Activated naive CD8-positive, alpha-beta T cell treated with anti-CD3 and anti-CD28 coated beads, Interleukin-2, amount 10 ng/mL, durations not matched to agents 7 days and 5 days (primary cell): ENCODE results near the gene STXBP2. TPM values are rescaled to one million over a fixed set of nuclear protein-coding genes. Genes with fewer than 3 reads are reported as not detected.

Experiments used
- ATAC-seq: fragments of 150-1000 bp; cut with Tn5 transposase; one replicate; pipeline ENCODE4 v1.10.0; 2021; ENCODE audit warnings: low read depth, moderate library complexity
- POLR2A ChIA-PET: fragments of 350-600 bp; sonication (Branson Sonifier 250); formaldehyde crosslinking; loops from one replicate; lab custom pipeline; 2021; ENCODE audit warnings: antibody characterized with exemption; lab: Charles Lee
- DNase-seq: peaks from one replicate; pipeline ENCODE4 v3.0.0; 2021
- H3K27ac Mint-ChIP-seq: one replicate; pipeline ENCODE4 v1.8.0; 2022; ENCODE audit warnings: mild to moderate bottlenecking, mixed read lengths
- H3K27me3 Mint-ChIP-seq: one replicate; pipeline ENCODE4 v1.8.0; 2022; ENCODE audit warnings: mild to moderate bottlenecking, moderate library complexity, mixed read lengths
- H3K36me3 Mint-ChIP-seq: one replicate; pipeline ENCODE4 v1.8.0; 2021; ENCODE audit warnings: mild to moderate bottlenecking, mixed read lengths
- H3K4me1 Mint-ChIP-seq: one replicate; pipeline ENCODE4 v1.8.0; 2021; ENCODE audit warnings: mixed read lengths
- H3K4me3 Mint-ChIP-seq: one replicate; pipeline ENCODE4 v1.8.0; 2022; ENCODE audit warnings: mild to moderate bottlenecking, moderate library complexity, mixed read lengths
- H3K9me3 Mint-ChIP-seq: one replicate; pipeline ENCODE4 v1.8.0; 2021; ENCODE audit warnings: mixed read lengths
- microRNA-seq: library from miRNA; unstranded; fragments of <30 nt; microRNA quantifications from one replicate; pipeline ENCODE4 v1.2.0, GENCODE V29; 2022
- total RNA-seq, 2 experiments: library from RNA; stranded (reverse); gene quantifications; one replicate each; pipeline ENCODE4 v1.2.3, GENCODE V29; 2021

Gene STXBP2
- total RNA-seq, 2 experiments from 2014 or later = 170 to 189 TPM

- POLR2A ChIA-PET = no interaction called here
- Mint-ChIP-seq H3K27ac (no peak overlapping the region), H3K27me3 (no peaks in the 10 kb centered on the region), H3K36me3 (no peaks in the 10 kb centered on the region), H3K9me3 (no peaks in the 10 kb centered on the region), H3K4me3 (no peak overlapping the region), H3K4me1 (no peaks in the 10 kb centered on the region)
- ATAC-seq = no peak
- no peak for DNase-seq
Measured at GRCh38 chr19:7690779-7691258, 53.9 kb downstream of the STXBP2 start.

- no peak for DNase-seq
- Mint-ChIP-seq H3K4me3 (no peak overlapping the region), H3K4me1 (no peaks in the 10 kb centered on the region), H3K27ac (no peak overlapping the region), H3K9me3 (no peaks in the 10 kb centered on the region), H3K27me3 (no peaks in the 10 kb centered on the region), H3K36me3 (no peaks in the 10 kb centered on the region)
- POLR2A ChIA-PET = no interaction called here
- no peak for ATAC-seq
Measured at GRCh38 chr19:7691497-7691896, 54.6 kb downstream of the STXBP2 start.

GRCh38 chr19:7692417-7693088 is 55.6 kb downstream of the STXBP2 start:
- H3K36me3 Mint-ChIP-seq = no peaks in the 10 kb centered on the region
- no peaks in the 10 kb centered on the region for H3K27me3 Mint-ChIP-seq
- no peak overlapping the region for H3K27ac Mint-ChIP-seq
- H3K9me3 Mint-ChIP-seq = no peaks in the 10 kb centered on the region
- ATAC-seq (no peak), DNase-seq (no peak)
- POLR2A ChIA-PET = no interaction called here
- H3K4me1 Mint-ChIP-seq = no peaks in the 10 kb centered on the region
- H3K4me3 Mint-ChIP-seq = no peak overlapping the region

DNA sequence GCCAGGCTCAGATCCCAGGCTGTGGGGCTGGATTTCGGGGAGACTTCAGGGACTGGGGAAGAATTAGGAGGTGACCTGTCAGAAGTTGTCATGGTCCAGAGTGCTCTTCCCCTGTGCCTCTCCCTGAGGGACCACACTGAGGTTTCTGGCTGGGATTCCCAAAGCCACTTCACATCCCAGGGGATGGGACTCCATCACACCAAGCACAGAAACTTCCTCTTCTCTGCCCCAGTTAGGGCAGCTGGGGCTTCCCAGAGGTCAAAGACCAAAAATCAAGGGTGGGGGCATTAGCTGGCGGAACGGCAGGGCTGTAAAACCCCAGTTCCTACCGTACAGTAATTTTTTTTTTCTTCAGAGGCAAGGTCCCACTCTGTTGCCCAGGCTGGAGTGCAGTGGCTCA is 57.6 kb downstream of the STXBP2 start:
- Mint-ChIP-seq H3K4me1 (no peaks in the 10 kb centered on the region), H3K27ac (no peak overlapping the region), H3K4me3 (no peak overlapping the region), H3K9me3 (no peaks in the 10 kb centered on the region), H3K36me3 (no peaks in the 10 kb centered on the region), H3K27me3 (peaks cover 7% of the 10 kb centered on the region)
- ATAC-seq (no peak), DNase-seq (no peak)
- POLR2A ChIA-PET = no interaction called here

Small RNAs within 50 kb of the gene (microRNA-seq; reads per million reads assigned to microRNA genes)
- not detected for gene MIR6792

Other genes with a start within 250 kb of the STXBP2 start
- gene PEX11G, start 148.1 kb upstream of the STXBP2 start, total RNA-seq = 1 to 10 TPM; 1.0 to 1.3 TPM
- gene ZNF358, start 121.0 kb upstream of the STXBP2 start, total RNA-seq = 10 to 100 TPM; 12.6 to 13.1 TPM
- 10 to 100 TPM; 17.5 to 18.2 TPM for gene MCOLN1, start 114.5 kb upstream of the STXBP2 start, total RNA-seq
- 100 to 1,000 TPM; 152 to 155 TPM for gene PNPLA6, start 101.4 kb upstream of the STXBP2 start, total RNA-seq
- gene CAMSAP3, start 41.2 kb upstream of the STXBP2 start, total RNA-seq = under 1 TPM; 0.40 to 0.50 TPM
- gene XAB2, start 7.6 kb upstream of the STXBP2 start, total RNA-seq = 10 to 100 TPM; 53.5 to 58.1 TPM
- 100 to 1,000 TPM; 134 to 158 TPM for gene PET100, start 7.3 kb upstream of the STXBP2 start, total RNA-seq
- gene PCP2, start 3.4 kb upstream of the STXBP2 start, total RNA-seq = 1 to 10 TPM; 2.6 to 4.8 TPM
- 1 to 10 TPM; 4.4 to 4.8 TPM for gene RETN, start 31.9 kb downstream of the STXBP2 start, total RNA-seq
- gene MCEMP1, start 40.0 kb downstream of the STXBP2 start, total RNA-seq = not detected
- gene TRAPPC5, start 43.7 kb downstream of the STXBP2 start, total RNA-seq = 10 to 100 TPM; 74.4 to 79.8 TPM
- under 1 TPM; 0.19 to 0.26 TPM for gene FCER2, start 65.0 kb downstream of the STXBP2 start, total RNA-seq
- not detected for gene CLEC4G, start 95.0 kb downstream of the STXBP2 start, total RNA-seq
- under 1 TPM; 0.19 to 0.62 TPM for gene CD209, start 110.4 kb downstream of the STXBP2 start, total RNA-seq
- not detected for gene CLEC4M, start 126.1 kb downstream of the STXBP2 start, total RNA-seq
- gene EVI5L, start 193.1 kb downstream of the STXBP2 start, total RNA-seq = 10 to 100 TPM in 1 of 2 experiments, 1 to 10 TPM in 1; 9.6 to 10.4 TPM
- under 1 TPM; 0.40 to 0.78 TPM for gene PRR36, start 237.3 kb downstream of the STXBP2 start, total RNA-seq